GM11168 (cell line): ENCODE data around the gene INPP4A.
"Not testable (repeated sequence)": the region's sequence is repeated elsewhere in the genome, so short reads cannot be mapped to it uniquely, and the experiment has no call there.

Source experiments
- in situ Hi-C: fragments of 300-500 bp; cut with MboI; formaldehyde crosslinking; loops from one replicate; pipeline ENCODE4 v1.12.0; 2022; ENCODE audit warnings: low sequenced_read_pairs; ENCODE audit not compliant: unreplicated experiment

INPP4A gene

DNA sequence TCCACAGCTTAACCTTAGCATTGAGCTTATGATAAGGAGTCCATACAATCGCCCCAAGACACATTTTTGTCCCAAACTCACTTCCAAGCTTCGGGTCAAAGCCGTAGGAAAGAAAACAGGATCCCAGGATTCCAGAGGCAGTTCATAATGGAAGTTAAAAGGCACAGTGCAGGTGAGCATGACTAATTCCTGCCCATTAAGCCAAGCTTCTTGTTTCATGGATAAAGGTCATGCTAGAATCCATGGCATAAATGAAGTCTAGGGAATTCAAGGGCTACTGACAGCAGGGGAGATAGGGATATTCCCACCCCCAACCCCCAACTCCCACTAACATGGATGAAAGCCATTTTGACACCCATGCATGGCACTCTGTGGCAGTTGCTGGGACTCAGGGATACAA, 10.2 kb upstream of the INPP4A start:
- in situ Hi-C loops = no loop called here

DNA sequence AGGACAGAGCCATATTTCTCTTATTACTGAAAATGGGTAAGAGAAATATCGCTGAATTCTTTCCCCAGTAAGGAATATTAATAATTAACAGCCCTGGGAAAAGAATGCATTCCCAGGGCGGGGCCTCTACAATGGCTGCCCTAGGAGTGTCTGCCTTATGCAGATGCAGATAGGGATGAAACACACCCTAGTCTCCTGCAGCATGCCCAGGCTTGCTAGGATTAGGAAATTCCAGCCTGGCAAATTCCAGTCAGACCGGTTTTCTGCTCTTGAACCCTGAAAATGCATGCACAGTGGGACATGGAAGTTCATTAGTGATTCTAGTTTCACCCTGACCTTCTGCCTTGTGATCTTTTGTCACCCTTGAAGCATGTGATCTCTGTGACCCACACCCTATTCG, 9.0 kb upstream of the INPP4A start:
- in situ Hi-C loops = not testable (repeated sequence)

DNA sequence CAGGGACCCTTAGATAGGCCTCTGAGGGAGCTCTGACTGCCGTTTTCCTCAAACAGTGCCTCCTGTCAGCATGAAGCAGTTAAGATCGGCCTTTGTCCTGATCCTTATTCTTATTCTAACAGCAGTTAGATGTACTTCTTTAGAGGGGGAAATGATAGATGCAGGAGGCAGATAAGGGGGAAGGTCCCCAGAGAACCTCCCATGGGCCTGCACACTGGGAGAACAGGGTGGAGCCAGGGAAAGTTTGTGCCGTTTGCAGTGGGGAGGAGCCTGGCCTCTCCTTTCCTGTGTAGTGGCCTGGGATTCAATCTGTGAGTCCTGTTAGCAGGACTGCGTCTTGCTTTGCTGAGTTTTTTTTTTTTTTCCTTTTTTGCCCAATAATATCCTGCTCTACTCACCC, 7.9 kb upstream of the INPP4A start:
- in situ Hi-C loops = no loop called here

DNA sequence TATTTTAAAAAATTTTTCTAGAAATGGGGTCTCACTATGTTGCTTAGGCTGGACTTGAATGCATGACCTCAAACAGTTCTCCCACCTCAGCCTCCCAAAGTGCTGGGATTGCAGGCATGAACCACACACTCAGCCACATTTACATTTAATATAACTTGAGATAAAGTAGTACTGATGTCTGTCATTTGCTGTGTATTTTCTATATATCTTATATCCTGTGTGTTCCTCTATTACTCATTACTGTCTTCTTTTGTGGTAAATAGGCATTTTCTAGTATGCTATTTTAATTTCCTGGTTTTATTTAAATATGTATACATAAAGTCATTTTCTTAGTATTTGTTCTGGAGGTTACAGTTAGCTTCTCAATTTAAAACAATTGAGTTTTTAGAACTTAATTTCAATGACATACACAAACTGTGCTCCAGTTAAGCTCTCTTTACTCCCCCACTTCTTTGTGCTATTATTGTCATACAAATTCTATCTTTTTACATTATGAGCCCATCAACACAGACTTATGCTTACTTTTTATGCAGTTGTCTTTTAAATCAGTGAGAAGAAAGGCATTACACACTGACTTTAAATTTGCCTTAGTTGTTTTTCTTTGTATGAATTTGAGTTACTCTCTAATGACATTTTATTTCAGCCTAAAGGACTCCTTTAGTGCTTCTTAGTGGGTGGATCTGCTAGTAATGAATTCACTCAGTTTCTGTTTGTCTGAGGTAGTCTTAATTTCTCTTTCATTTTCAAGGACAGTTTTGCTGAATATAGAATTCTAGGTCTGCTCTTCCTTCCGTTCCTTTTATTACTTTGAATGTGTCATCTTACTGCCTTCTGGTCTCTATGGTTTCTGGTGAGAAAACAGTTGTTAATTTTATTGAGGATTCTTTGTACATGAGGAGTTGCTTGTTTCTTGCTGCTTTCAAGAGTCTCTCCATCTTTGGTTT, 6.2 kb upstream of the INPP4A start:
- in situ Hi-C loops = no loop called here

DNA sequence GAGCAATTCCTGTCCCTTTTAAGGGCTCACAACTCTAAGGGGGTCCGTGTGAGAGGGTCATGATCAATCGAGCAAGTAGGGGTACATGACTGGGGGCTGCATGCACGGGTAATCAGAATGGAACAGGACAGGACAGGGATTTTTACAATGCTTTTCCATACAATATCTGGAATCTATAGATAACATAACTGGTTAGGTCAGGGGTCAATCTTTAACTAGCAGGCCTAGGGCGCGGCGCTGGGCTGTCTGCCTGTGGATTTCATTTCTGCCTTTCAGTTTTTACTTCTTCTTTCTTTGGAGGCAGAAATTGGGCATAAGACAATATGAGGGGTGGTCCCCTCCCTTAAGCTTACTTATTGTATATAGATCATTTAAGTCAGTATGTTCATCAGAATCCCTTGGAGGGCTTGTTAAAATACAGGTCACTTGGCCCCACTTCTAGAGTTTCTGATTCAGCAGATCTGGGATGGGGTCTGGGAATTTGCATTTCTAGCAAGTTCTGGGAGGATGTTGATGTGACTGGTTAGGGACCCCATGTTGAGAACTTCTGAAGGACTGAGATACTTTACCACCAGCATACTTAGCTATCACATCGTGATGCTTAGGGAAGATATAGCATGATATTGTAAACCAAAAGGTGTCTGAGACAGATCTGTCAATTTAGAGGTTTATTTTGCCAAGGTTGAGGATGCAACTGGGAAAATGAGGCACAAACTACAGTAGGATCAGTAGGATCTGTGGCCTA, 2.8 kb upstream of the INPP4A start:
- in situ Hi-C loops = no loop called here

DNA sequence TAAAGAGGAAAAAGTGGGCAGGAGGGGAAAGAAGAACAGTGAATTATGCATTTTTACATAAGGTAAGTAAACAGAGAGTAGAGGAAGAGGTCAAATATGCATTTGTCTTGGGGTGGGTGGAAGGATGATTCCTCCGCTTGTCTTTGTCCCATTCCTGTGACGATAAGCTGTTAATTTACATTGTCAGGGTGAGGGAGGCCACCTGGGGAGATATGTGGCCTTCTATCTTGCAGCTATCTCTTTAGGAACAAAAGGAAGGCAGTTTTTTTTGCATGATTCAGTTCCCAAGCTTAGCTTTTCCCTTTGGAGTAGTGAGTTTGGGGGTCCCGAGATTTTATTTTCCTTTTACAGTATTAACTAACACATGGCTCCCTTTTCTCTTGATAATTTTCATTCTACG, 2.2 kb upstream of the INPP4A start:
- in situ Hi-C loops = no loop called here

DNA sequence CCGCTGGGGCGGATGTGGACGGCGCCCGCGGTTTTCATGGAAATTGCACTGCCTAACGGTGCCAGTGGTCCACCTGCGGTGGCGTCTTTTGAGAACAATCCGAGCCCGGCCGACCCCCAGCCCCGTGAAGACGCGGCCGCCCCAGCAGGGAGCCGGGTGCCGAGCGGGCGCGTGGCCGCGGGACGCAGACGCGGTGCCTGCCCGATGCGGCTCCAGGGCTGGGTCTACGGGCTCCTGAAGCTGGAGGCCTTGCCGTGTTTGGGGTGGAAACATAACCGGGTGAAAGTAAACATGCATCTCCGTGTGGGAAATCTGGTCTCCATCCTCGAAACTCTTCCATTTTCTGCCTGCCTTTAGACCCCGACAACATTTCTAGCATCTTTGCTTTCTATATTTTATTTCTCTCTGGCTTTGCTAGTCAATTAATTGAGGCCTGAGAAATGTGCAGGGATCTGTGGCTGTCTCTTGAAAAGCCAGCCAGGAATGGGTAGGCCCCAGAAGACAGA, 572 bp downstream of the INPP4A start:
- in situ Hi-C loops = no loop called here

DNA sequence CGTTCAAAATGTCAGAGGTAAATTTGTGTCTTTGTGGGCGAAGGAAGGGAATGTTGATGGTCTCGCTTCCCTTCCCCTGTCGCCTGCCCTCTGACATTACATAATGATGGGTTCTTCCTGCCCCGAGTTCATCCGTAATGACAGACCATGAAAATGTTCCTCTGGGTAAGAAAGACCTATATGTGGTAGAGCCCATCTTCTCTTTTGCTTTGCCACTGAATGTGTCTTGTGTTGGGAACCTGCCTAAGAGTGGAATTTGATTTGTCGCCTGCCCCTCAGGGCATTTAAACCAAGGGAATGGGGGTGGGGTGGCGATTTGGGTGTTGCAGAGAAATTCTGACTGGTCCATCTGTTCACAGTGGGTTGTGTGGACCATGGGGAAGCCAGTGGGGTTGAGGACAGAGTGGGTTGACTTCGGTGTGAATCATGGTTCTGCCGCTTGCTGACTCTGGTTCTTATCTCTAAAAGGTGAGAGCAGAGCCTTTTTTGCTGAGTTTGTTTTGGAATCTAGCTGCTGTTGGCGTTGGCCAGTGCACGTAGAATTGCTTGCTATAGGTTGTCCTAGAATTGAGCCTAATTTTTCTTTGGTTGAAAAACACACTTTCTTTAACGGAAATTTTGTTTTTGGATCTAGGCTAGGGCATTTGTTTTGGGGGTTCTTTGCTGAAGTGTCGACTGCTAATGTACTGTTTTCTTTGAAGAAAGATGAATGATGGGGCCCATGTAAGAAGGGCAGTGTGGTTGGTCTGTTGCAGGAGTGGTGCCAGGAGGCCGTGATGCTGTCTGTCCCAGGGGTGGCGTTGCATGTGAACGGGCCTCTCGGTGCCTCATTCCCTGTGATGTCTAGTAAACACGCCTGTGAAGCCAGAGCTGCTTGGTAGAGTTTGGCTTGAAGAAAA, 1.3 kb downstream of the INPP4A start:
- in situ Hi-C loops = no loop called here

DNA sequence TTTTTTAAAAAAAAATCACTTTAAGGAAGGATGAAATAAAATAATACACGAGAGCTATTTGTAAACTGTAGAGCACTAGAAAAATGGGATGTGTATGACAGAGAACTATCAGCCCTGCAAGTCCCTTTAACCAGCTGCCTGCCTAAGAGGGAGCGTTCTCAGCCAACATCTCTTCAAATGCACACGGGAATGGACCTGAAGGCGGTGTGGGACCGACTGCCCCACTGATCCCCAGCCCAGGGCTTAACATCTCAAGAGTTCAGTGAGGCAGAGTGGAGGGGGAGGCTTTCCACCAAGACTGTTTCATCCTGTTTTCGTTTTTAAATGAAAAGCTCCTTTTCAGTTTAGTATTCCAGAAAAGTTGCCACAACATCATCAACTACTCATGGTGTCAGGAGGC, 2.2 kb downstream of the INPP4A start:
- in situ Hi-C loops = no loop called here

DNA sequence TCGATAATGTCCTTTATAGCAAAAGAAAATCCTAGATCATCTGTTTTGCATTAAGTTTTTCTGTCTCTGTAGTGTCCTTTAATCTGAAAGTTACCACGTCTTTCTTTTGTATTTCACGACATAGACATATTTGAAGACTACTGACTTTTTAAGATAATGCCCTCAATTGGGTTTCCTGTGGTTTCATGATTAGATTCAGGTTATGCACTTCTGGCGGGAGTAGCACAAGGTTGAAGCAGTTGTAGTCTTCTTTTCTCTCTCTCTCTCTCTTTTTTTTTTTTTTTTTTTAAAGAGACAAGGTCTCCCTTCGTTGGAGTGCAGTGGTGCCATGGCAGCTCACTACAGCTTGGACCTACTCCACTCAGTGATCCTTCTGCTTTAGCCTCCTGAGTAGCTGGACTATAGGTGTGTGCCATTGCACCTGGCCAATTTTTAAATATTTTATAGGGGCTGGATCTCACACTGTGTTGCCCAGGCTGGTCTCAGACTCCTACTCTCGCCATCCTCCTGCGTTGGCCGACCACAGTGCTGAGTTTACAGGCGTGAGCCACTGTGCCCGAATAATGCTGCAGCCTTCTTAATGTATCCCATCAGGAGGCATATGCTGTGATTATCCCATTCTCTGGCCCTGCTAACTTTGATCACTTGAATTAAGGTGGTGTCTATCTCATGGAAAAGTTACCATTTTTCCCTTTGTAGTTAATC, 3.9 kb downstream of the INPP4A start:
- in situ Hi-C loops = no loop called here

DNA sequence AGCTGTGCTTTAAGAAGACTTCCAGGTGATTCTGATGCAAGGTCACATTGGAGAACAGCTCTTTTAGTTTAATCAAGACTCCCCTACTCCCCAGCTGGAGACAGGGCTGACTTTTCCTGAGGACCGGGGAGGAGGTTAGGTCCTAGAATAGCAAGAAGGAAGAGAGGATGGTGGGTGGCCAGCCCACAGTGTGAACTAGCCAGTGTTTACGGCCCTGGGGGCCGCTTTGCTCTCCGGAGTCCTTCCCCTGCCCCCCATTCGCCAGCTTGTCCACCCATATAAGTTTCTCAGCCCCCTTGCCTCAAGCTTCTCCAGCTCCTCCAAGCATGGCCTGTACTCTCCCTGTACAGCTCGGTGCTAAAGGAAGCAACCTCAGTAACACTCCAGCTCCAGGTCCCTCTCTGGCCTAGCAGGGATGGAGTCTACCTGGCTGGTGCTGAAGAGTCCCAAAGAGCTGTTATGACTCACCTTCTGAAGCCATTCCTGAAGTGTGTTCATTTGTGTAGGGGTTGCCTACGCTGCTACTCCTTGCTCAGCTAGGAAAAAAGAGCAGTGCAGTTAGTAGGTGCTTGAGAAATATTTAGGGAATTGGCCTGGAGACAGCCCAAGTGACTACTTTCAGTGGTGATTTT, 7.9 kb downstream of the INPP4A start:
- in situ Hi-C loops = no loop called here

DNA sequence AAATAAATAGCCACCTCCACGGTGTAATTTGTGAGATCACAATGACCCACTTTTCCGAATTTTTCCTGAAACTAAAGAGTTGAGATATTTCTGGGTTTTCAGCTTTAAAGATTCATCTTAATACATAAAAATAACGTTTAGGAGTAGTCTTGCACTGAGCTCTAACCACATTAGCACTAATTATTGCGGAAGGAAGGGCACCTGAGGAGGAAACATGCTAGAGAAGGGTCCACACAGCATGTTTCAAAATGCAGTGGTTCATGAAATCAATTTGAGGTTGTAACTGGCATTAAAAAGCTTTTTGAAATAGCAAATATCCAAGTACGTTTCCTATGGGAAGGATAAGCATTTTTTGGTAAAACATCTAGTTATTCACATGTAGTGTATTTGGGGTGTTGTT, 8.4 kb downstream of the INPP4A start:
- in situ Hi-C loops = no loop called here

DNA sequence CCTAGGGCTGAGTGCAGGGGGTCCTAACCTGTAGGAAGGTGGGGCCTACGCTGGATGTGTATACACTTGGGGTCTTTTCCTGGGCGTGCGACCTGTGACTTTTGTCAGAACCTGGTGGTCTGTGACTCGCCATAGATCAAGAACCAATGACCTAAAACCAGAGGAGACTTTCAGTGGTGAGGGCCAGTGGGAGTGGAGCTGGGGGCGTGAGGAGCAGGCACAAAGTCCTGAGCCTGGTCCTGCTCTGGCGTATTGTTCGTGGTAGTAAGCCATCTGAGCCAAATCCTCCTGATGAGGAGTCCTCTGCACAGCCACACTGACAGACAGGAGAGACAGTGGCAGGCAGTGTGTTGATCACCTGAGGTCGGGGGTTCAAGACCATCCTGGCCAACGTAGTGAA, 8.9 kb downstream of the INPP4A start:
- in situ Hi-C loops = no loop called here

DNA sequence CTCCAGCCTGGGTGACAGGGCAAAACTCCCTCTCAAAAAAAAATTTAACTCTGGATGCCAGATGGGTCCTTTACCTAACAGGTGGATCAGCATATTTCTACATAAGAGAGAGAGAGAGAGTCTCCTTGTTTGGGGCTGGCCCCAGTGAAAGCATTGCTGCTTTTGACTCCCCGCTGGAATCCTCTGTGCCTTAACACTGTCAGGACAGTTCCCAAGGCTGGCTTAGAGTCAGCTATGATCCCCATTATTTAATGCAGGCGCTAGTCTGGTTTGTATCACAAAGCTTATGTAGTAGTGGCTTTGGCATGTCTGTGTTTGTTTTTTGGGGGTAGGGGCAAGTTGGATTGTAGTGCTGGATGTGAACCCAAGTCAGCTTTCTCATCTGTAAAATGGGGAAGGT, 9.4 kb downstream of the INPP4A start:
- in situ Hi-C loops = no loop called here

DNA sequence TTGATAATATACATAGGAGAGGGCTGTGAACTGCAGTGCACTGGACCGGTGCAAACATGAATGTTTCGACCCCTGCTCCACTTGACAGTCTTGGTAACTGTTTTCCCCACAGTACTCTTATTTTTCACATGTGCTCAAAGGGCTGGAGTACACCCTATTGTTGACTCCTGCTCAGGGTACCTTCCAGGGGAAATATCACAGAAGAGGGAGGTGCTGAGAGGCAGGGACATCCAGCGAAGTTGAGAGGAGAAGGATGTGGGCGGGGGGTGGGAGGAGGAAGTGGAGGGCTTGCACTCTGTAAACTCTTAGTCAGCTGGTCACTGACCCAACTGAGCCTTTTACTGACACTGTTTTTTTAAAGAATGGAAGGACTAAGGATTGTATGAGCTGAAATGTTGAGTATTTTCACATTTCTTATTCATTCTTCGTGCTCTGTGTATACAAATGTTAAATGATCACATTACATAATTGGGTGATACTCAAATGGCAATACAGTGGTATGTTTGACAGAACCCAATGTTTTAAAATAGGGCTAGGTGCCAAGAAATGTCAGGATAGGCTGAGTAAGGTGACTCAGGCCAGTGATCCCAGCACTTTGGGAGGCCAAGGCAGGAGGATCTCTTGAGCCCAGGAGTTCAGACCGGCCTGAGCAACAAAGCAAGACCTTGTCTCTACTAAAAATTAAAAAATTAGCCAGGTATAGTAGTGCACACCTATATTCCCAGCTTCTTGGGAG, 10.0 kb downstream of the INPP4A start:
- in situ Hi-C loops = no loop called here

DNA sequence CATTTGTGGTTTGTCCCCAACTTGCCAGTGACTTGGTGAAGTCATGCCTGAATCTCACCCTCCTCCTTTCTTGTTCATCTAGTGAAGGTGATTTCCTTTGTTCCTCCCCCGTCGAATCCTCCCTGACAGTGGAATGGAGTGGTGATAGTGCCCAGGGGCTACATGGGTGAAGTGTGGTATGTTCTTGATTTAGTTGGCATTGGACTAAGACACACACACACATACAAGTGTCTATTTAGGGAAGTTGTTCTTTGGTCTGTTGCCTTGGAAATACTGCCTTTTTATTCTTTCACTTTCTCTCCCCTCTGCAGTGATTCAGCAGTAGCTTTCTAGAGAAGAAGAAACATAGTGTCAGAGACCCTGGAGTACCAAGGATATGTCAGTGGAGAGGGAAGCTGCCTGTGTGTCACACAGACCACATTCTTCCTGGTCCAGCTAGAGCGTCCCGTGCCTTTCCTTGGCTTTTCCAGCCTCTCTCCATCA, 10.9 kb downstream of the INPP4A start:
- in situ Hi-C loops = no loop called here

DNA sequence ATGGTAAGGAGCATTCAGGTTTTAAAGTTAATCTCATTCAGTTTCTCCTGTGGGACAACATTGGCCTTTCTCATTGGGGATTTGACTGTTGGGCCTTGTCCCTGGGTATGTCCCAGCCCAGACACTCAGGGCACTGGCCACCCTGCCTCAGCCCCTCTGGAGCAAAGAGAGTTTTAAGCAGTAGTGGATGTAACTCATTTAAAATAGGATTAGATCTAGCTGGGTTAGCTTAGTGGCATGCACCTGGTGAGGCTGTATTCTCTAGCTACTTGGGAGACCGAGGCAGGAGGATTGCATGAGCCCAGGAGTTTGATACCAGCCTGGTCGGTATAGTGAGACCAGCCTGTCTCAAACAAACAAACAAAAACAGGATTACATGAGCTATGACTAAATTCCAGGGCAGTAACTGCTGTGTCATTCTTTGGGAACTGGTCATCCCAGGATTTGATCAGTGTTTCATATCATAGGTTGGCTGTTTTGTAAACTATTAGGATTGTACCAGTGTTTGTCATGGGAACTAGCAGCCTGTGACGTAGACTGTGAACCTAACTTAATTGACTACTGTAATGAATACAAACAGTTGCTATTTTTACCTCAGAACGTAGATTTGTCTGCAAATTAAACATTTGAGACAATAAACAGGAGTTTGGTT, 12.5 kb downstream of the INPP4A start:
- in situ Hi-C loops = no loop called here

DNA sequence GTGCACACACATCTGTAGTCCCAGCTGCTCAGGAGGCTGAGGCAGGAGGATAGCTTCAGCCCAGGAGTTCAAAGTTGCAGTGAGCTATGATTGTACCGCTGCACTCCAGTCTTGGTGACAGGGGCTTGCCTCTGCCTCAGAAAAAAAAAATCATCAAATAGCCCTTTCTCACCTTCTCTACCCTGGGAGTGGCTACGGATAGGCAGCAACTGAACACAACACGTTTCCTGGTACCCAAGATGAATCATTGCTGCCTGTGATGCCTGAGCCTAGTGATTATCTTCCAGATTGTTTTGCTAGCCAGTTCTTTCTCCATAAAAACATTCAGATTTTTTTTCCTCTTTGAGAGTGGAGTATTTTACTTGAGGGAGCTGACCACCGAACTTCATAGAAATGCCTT, 13.5 kb downstream of the INPP4A start:
- in situ Hi-C loops = no loop called here
